OCI-LY3 (cell line): Measurements from ENCODE around the gene GPR183.
A peak's percentile ranks its signal among the peaks of the same experiment; 100 is the strongest.

Experiments used
- H2AFZ ChIP-seq: fragments of 200-600, 300-600 bp; shearing (Covaris generic); 2 replicates; pipeline ENCODE4 v1.6.0; 2014; ENCODE audit warnings: antibody characterized with exemption, low read depth, low read length
- H3K27ac ChIP-seq: fragments of 200-600, 300-600 bp; sonication (generic); 2 replicates; pipeline ENCODE4 v1.5.1; 2014; ENCODE audit warnings: mild to moderate bottlenecking, low read length, moderate library complexity, mixed read lengths
- H3K27me3 ChIP-seq: fragments of 200-600, 300-600 bp; sonication (generic); 2 replicates; pipeline ENCODE4 v1.6.1; 2014; ENCODE audit warnings: low read depth, low read length, mixed read lengths
- H3K36me3 ChIP-seq: fragments of 200-600, 300-600 bp; sonication (generic); replicated peaks from 2 replicates; pipeline ENCODE3; 2014; ENCODE audit warnings: low read depth, low read length, mixed read lengths
- H3K4me1 ChIP-seq: fragments of 300-600, 200-600 bp; sonication (generic); 2 replicates; pipeline ENCODE4 v1.6.1; 2014; ENCODE audit warnings: low read length, mixed read lengths
- H3K4me2 ChIP-seq: fragments of 200-600, 300-600 bp; sonication (generic); 2 replicates; pipeline ENCODE4 v1.6.1; 2014; ENCODE audit warnings: low read length, mixed read lengths
- H3K4me3 ChIP-seq: fragments of 300-600, 200-600 bp; sonication (generic); 2 replicates; pipeline ENCODE4 v1.5.1; 2014; ENCODE audit warnings: antibody characterized with exemption, mild to moderate bottlenecking, low read length, moderate library complexity
- H3K79me2 ChIP-seq: fragments of 300-600, 200-600 bp; shearing (Covaris generic); 2 replicates; pipeline ENCODE4 v1.6.1; 2014; ENCODE audit warnings: mild to moderate bottlenecking, low read length, mixed read lengths
- H3K9ac ChIP-seq: fragments of 300-600, 200-600 bp; shearing (Covaris generic); 2 replicates; pipeline ENCODE4 v1.6.0; 2014; ENCODE audit warnings: mild to moderate bottlenecking, low read length, moderate library complexity
- H3K9me3 ChIP-seq: fragments of 200-600, 300-600 bp; shearing (Covaris generic); 2 replicates; pipeline ENCODE4 v1.6.1; 2014; ENCODE audit warnings: low read length, mixed read lengths; ENCODE audit not compliant: insufficient read depth
- H4K20me1 ChIP-seq: fragments of 200-600, 300-600 bp; sonication (generic); 2 replicates; pipeline ENCODE4 v1.6.1; 2016; ENCODE audit warnings: low read length, mixed read lengths; ENCODE audit not compliant: insufficient read depth
- CTCF ChIP-seq: fragments of 200-600, 300-600 bp; sonication (generic); IDR thresholded peaks from 2 replicates; pipeline ENCODE4 v1.5.1; 2014; ENCODE audit warnings: antibody characterized with exemption, low read length, low read depth
- EZH2phosphoT487 ChIP-seq: fragments of 200-600 bp; shearing (Covaris generic); IDR thresholded peaks from 2 replicates; pipeline ENCODE4 v1.6.1; 2018; ENCODE audit warnings: antibody characterized with exemption, mixed run types, low read depth

GPR183 gene

GRCh38 chr13:99265821-99266426 lies 41.3 kb downstream of the GPR183 start:
- Histone ChIP-seq H3K27ac (no peak overlapping the region), H3K36me3 (no peaks in the 10 kb centered on the region), H3K27me3 (peaks cover 7% of the 10 kb centered on the region; the same call in 1 of the 2 replicates), H4K20me1 (0 out of 2 replicates have a peak, but pooled peaks cover 7% of the 10 kb centered on the region), H3K9ac (no peak overlapping the region), H3K4me1 (peaks cover 43% of the 10 kb centered on the region), H3K4me3 (peak overlapping the region; percentile 17), H3K79me2 (no peaks in the 10 kb centered on the region), H3K4me2 (peak overlapping the region; percentile 57), H3K9me3 (no peaks in the 10 kb centered on the region), H2AFZ (no peak overlapping the region)
- TF ChIP-seq EZH2phosphoT487 = no peak
- peak; percentile 77 for TF ChIP-seq CTCF

- Histone ChIP-seq H3K27ac (no peak overlapping the region), H3K4me1 (peaks cover 36% of the 10 kb centered on the region), H3K9ac (no peak overlapping the region), H4K20me1 (peaks cover 9% of the 10 kb centered on the region), H3K27me3 (peaks cover 12% of the 10 kb centered on the region), H3K4me2 (peak overlapping the region; percentile 57), H3K36me3 (peaks cover 5% of the 10 kb centered on the region), H3K9me3 (no peaks in the 10 kb centered on the region), H3K4me3 (peak overlapping the region; percentile 17), H2AFZ (no peak overlapping the region), H3K79me2 (no peaks in the 10 kb centered on the region)
- no peak for TF ChIP-seq CTCF
- no peak for TF ChIP-seq EZH2phosphoT487
Measured at GRCh38 chr13:99265162-99265800, 41.9 kb downstream of the GPR183 start.

GRCh38 chr13:99264051-99264450 lies 43.1 kb downstream of the GPR183 start:
- Histone ChIP-seq H3K9me3 (no peaks in the 10 kb centered on the region), H3K27me3 (peaks cover 20% of the 10 kb centered on the region), H4K20me1 (peaks cover 19% of the 10 kb centered on the region), H3K79me2 (no peaks in the 10 kb centered on the region), H2AFZ (no peak overlapping the region), H3K4me2 (no peak overlapping the region), H3K4me3 (no peak overlapping the region), H3K27ac (no peak overlapping the region), H3K4me1 (peaks cover 38% of the 10 kb centered on the region), H3K9ac (no peak overlapping the region), H3K36me3 (peaks cover 17% of the 10 kb centered on the region)
- TF ChIP-seq CTCF = no peak
- no peak for TF ChIP-seq EZH2phosphoT487

GRCh38 chr13:99263126-99263785 lies 43.9 kb downstream of the GPR183 start:
- Histone ChIP-seq H3K36me3 (peaks cover 17% of the 10 kb centered on the region), H3K4me1 (peaks cover 46% of the 10 kb centered on the region), H3K9ac (no peak overlapping the region), H3K9me3 (no peaks in the 10 kb centered on the region), H2AFZ (no peak overlapping the region), H3K4me2 (no peak overlapping the region), H3K27ac (no peak overlapping the region), H3K79me2 (no peaks in the 10 kb centered on the region), H3K4me3 (no peak overlapping the region), H4K20me1 (peaks cover 22% of the 10 kb centered on the region), H3K27me3 (peaks cover 20% of the 10 kb centered on the region)
- no peak for TF ChIP-seq EZH2phosphoT487
- no peak for TF ChIP-seq CTCF
